ENCODE measurements around the gene TPPP2. TPM values are rescaled to one million over a fixed set of nuclear protein-coding genes. Genes with fewer than 3 reads are reported as not detected.

The TPPP2 gene
- total and polyA plus RNA-seq, 2 donors (not counting 1 experiment from before 2014, with no cell fraction given) = not detected

GRCh38 chr14:20997564-20997963, 32.5 kb upstream of the TPPP2 start:
- Mint-ChIP-seq H3K4me3 (no peak overlapping the region), H3K27me3 (no peaks in the 10 kb centered on the region), H3K9me3 (ENCODE audit: insufficient read depth) (no peaks in the 10 kb centered on the region), H3K27ac (no peak overlapping the region), H3K4me1 (no peaks in the 10 kb centered on the region)
- no peaks in the 10 kb centered on the region for H4K20me1 ChIP-seq (ENCODE audit: control insufficient read depth, insufficient read depth, low read length, poor library complexity, severe bottlenecking)
- H3K4me1 ChIP-seq (ENCODE audit: control insufficient read depth in 2 of 2, insufficient read depth in 2 of 2, low read length in 2 of 2) = no peaks in the 10 kb centered on the region
- no peak overlapping the region for H2AFZ ChIP-seq (ENCODE audit: insufficient read depth, low read depth, low read length, poor library complexity, severe bottlenecking)
- peaks cover 14 to 54% of the 10 kb centered on the region in 2 experiments for H3K36me3 ChIP-seq (replicated peaks in 1 of 2; ENCODE audit: control extremely low read depth in 1 of 2, control insufficient read depth in 1 of 2, extremely low read depth in 1 of 2, insufficient read depth in 2 of 2, low read length in 1 of 2)
- no peak for DNase-seq
- H3K9me3 ChIP-seq (ENCODE audit: control extremely low read depth in 1 of 3, control insufficient read depth in 2 of 3, insufficient read depth in 1 of 3, low read length in 2 of 3) = no peaks in the 10 kb centered on the region
- no peaks in the 10 kb centered on the region for H3K27me3 ChIP-seq (replicated peaks in 1 of 4; ENCODE audit: control extremely low read depth in 1 of 4, control insufficient read depth in 3 of 4, insufficient read depth in 4 of 4, low read length in 3 of 4)
- 84% methylated on average over 4 of the region's 6 CpGs for WGBS (ENCODE audit: insufficient coverage)
- POLR2A ChIA-PET = interaction anchor here (0.5 kb wide), 1 partner anchor 12 kb away, joined by 3 read pairs; no protein-coding TSS in a partner anchor
- TF ChIP-seq EZH2 (IDR thresholded peaks at IDR 0.05; ENCODE audit: borderline replicate concordance, insufficient read depth, low read depth, low read length, poor library complexity, severe bottlenecking) = no peak
- TF ChIP-seq, protein P1, sequence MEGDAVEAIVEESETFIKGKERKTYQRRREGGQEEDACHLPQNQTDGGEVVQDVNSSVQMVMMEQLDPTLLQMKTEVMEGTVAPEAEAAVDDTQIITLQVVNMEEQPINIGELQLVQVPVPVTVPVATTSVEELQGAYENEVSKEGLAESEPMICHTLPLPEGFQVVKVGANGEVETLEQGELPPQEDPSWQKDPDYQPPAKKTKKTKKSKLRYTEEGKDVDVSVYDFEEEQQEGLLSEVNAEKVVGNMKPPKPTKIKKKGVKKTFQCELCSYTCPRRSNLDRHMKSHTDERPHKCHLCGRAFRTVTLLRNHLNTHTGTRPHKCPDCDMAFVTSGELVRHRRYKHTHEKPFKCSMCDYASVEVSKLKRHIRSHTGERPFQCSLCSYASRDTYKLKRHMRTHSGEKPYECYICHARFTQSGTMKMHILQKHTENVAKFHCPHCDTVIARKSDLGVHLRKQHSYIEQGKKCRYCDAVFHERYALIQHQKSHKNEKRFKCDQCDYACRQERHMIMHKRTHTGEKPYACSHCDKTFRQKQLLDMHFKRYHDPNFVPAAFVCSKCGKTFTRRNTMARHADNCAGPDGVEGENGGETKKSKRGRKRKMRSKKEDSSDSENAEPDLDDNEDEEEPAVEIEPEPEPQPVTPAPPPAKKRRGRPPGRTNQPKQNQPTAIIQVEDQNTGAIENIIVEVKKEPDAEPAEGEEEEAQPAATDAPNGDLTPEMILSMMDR (IDR thresholded peaks at IDR 0.05) = no peak
- ATAC-seq (ENCODE audit: low read depth) = no peak
- H3K4me2 ChIP-seq (replicated peaks; ENCODE audit: low read depth, low read length, poor library complexity, severe bottlenecking) = no peak overlapping the region
- intact Hi-C loops (cut with micrococcal nuclease) = no loop called here
- no peaks in the 10 kb centered on the region for H3K79me2 ChIP-seq (ENCODE audit: control insufficient read depth, insufficient read depth, low read length)
- no peak overlapping the region for H3K9ac ChIP-seq (ENCODE audit: low read length)
- H3K27ac ChIP-seq (ENCODE audit: low read length in 2 of 2) = no peak overlapping the region
- CTCF ChIA-PET = interaction anchor here (0.7 to 6.5 kb wide), 4 partner anchors 18 to 107 kb away, joined by 3 to 47 read pairs (median 9); partner anchors contain the start of gene RNASE13
- H3K4me3 ChIP-seq (ENCODE audit: control extremely low read depth in 1 of 5, extremely low read depth in 1 of 5, insufficient read depth in 1 of 5, low read depth in 2 of 5, low read length in 4 of 5) = no peak overlapping the region

DNA sequence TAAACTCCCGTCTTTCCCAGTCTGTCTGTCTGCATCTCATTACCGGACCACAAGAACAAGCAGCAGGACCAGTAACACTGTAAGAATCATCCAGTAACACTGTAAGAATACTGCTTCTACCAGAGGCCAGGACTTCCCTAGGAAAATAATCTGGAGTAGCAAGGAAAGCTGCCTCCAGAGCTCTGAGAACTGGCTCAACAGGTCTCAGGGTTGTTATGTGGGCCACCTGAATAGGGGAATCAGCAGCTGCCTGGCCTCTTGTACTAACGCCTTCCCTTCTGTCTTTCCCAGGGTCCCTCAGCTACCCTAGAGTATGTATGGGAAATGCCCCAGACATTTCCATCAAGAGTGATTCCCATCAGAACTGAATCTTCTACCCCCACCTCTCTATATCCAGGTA, 31.9 kb upstream of the TPPP2 start:
- no peak overlapping the region for H2AFZ ChIP-seq (ENCODE audit: insufficient read depth, low read depth, low read length, poor library complexity, severe bottlenecking)
- no peak overlapping the region for H3K9ac ChIP-seq (ENCODE audit: low read length)
- Mint-ChIP-seq H3K4me3 (no peak overlapping the region), H3K4me1 (no peaks in the 10 kb centered on the region), H3K27me3 (no peaks in the 10 kb centered on the region), H3K9me3 (ENCODE audit: insufficient read depth) (no peaks in the 10 kb centered on the region), H3K27ac (no peak overlapping the region)
- 100% methylated on average over 2 of the region's 3 CpGs for WGBS (ENCODE audit: insufficient coverage)
- H3K27me3 ChIP-seq (replicated peaks in 1 of 4; ENCODE audit: control extremely low read depth in 1 of 4, control insufficient read depth in 3 of 4, insufficient read depth in 4 of 4, low read length in 3 of 4) = no peaks in the 10 kb centered on the region
- H3K79me2 ChIP-seq (ENCODE audit: control insufficient read depth, insufficient read depth, low read length) = no peaks in the 10 kb centered on the region
- DNase-seq = no peak
- TF ChIP-seq EZH2 (IDR thresholded peaks at IDR 0.05; ENCODE audit: borderline replicate concordance, insufficient read depth, low read depth, low read length, poor library complexity, severe bottlenecking) = no peak
- H4K20me1 ChIP-seq (ENCODE audit: control insufficient read depth, insufficient read depth, low read length, poor library complexity, severe bottlenecking) = no peaks in the 10 kb centered on the region
- no peak for ATAC-seq (ENCODE audit: low read depth)
- no peaks in the 10 kb centered on the region for H3K4me1 ChIP-seq (ENCODE audit: control insufficient read depth in 2 of 2, insufficient read depth in 2 of 2, low read length in 2 of 2)
- intact Hi-C loops (cut with micrococcal nuclease) = no loop called here
- no peak overlapping the region for H3K4me3 ChIP-seq (ENCODE audit: control extremely low read depth in 1 of 5, extremely low read depth in 1 of 5, insufficient read depth in 1 of 5, low read depth in 2 of 5, low read length in 4 of 5)
- peaks cover 14 to 48% of the 10 kb centered on the region in 2 experiments for H3K36me3 ChIP-seq (replicated peaks in 1 of 2; ENCODE audit: control extremely low read depth in 1 of 2, control insufficient read depth in 1 of 2, extremely low read depth in 1 of 2, insufficient read depth in 2 of 2, low read length in 1 of 2)
- POLR2A ChIA-PET = no interaction called here
- H3K4me2 ChIP-seq (replicated peaks; ENCODE audit: low read depth, low read length, poor library complexity, severe bottlenecking) = no peak overlapping the region
- H3K27ac ChIP-seq (ENCODE audit: low read length in 2 of 2) = no peak overlapping the region
- no peaks in the 10 kb centered on the region for H3K9me3 ChIP-seq (ENCODE audit: control extremely low read depth in 1 of 3, control insufficient read depth in 2 of 3, insufficient read depth in 1 of 3, low read length in 2 of 3)
- CTCF ChIA-PET = interaction anchor here (1.3 to 6.5 kb wide), 4 partner anchors 10 to 107 kb away, joined by 4 to 47 read pairs (median 9); no protein-coding TSS in a partner anchor

Measured in B cell (primary cell).